ENCODE data around the gene JAZF1. TPM values are rescaled to one million over a fixed set of nuclear protein-coding genes. Genes with fewer than 3 reads are reported as not detected.

The JAZF1 gene
- total and polyA plus RNA-seq, 9 of the 15 experiments (the other 6 are each of a cell fraction or from before 2014, with no cell fraction given), result 0.04 to 0.64 (median 0.11) TPM; not detected in 3

GRCh38 chr7:27897441-27897847, 283.2 kb downstream of the JAZF1 start (continued):
- no peak for TF ChIP-seq ZBTB11 (CRISPR knock-in tag; IDR thresholded peaks at IDR 0.05)
- TF ChIP-seq HDGF (IDR thresholded peaks at IDR 0.05), result no peak

DNA sequence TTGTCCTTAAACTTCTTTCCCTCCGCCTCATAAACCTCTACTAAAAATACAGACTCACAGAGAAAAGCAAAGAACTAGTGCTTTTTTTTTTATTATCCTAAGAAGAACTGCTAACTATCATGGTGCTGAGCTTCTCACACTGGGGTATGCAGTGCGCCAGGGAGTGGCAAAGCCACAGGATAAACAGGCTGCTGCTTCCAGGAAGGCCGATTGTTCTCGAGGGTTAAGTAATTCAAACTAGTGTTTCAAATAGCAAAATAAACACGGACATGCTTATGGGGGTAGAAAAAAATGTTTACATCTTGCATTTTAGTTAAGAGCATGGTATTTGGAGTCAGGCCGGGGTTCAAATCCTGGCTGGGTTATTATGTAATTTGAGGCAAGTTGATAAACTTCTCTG, 283.6 kb downstream of the JAZF1 start:
- FAIRE-seq (no peak), DNase-seq (ENCODE audit: extremely low read depth in 1 of 4, low spot score in 3 of 4) (no peak), ATAC-seq (no peak)
- Histone ChIP-seq H3K4me3 (no peak overlapping the region), H3K27me3 (ENCODE audit: control insufficient read depth in 2 of 2, insufficient read depth in 2 of 2, low read length in 2 of 2) (peaks cover 18 to 34% of the 10 kb centered on the region in 2 experiments), H2AFZ (ENCODE audit: low read depth, low read length) (no peak overlapping the region), H3K9me1 (ENCODE audit: control insufficient read depth, insufficient read depth, low read length) (no peaks in the 10 kb centered on the region), H4K20me1 (replicated peaks; ENCODE audit: control insufficient read depth, insufficient read depth, low read length) (0 out of 2 replicates have a peak, but pooled peaks cover 3% of the 10 kb centered on the region), H3K27ac (ENCODE audit: extremely low read depth, low read depth, low read length) (no peak overlapping the region), H3K36me3 (ENCODE audit: control insufficient read depth, insufficient read depth, low read length) (no peaks in the 10 kb centered on the region), H3K9me3 (replicated peaks; ENCODE audit: control insufficient read depth, insufficient read depth, low read depth, low read length) (no peaks in the 10 kb centered on the region), H3K9ac (ENCODE audit: insufficient read depth in 1 of 2, low read depth in 2 of 2, low read length in 2 of 2) (no peak overlapping the region), H3K4me2 (ENCODE audit: insufficient read depth, low read length) (no peak overlapping the region), H3K4me1 (replicated peaks in 1 of 2; ENCODE audit: control insufficient read depth in 2 of 2, insufficient read depth in 2 of 2, low read length in 2 of 2) (no peaks in the 10 kb centered on the region), H3K79me2 (ENCODE audit: control insufficient read depth, insufficient read depth, low read length) (no peaks in the 10 kb centered on the region)
- in situ Hi-C loops (cut with MboI) (no loop called here), intact Hi-C loops (cut with micrococcal nuclease) (no loop called here)
- CTCF ChIA-PET (ENCODE audit: low intra/inter-chr PET ratio), result no interaction called here
- 0% methylated on average over 6 of the region's 6 CpGs for WGBS (ENCODE audit: insufficient coverage, low coverage, missing lambda C conversion rate)
- POLR2A ChIA-PET, result interaction anchor here (1.8 kb wide), 1 partner anchor 9 kb away, joined by 5 read pairs; no protein-coding TSS in a partner anchor
- TF ChIP-seq E2F3 (CRISPR knock-in tag; IDR thresholded peaks at IDR 0.05), result no peak
- TF ChIP-seq HDAC8 (tag; IDR thresholded peaks at IDR 0.05), result no peak
- no peak for TF ChIP-seq BRCA1 (IDR thresholded peaks at IDR 0.05)
- TF ChIP-seq BRCA1 (CRISPR knock-in tag; IDR thresholded peaks at IDR 0.05), result no peak
- TF ChIP-seq KAT2B (IDR thresholded peaks at IDR 0.05; ENCODE audit: low read depth, low read length), result no peak
- TF ChIP-seq ZNF695 (CRISPR knock-in tag; IDR thresholded peaks at IDR 0.05), result no peak
- TF ChIP-seq NONO (IDR thresholded peaks at IDR 0.05; ENCODE audit: low read depth in 2 of 2, low read length in 1 of 2), result no peak
- TF ChIP-seq RAD51 (IDR thresholded peaks at IDR 0.05; ENCODE audit: borderline replicate concordance, low read depth), result no peak
- TF ChIP-seq RFX1 (IDR thresholded peaks at IDR 0.05), result no peak
- no peak for TF ChIP-seq BACH1 (tag; IDR thresholded peaks at IDR 0.05)
- no peak for TF ChIP-seq BHLHE40 (IDR thresholded peaks at IDR 0.05; ENCODE audit: low read length)
- no TSS peak for BruUV-seq (replicated peaks)

All from K562 (cell line).